GM19023 (cell line): ENCODE data around the gene NPRL2.

Experiments used
- ATAC-seq: cut with Tn5 transposase; IDR thresholded peaks from one replicate; pipeline ENCODE4 v1.9.1; 2021; ENCODE audit warnings: mild to moderate bottlenecking, moderate library complexity; ENCODE audit not compliant: unreplicated experiment

Gene NPRL2

DNA sequence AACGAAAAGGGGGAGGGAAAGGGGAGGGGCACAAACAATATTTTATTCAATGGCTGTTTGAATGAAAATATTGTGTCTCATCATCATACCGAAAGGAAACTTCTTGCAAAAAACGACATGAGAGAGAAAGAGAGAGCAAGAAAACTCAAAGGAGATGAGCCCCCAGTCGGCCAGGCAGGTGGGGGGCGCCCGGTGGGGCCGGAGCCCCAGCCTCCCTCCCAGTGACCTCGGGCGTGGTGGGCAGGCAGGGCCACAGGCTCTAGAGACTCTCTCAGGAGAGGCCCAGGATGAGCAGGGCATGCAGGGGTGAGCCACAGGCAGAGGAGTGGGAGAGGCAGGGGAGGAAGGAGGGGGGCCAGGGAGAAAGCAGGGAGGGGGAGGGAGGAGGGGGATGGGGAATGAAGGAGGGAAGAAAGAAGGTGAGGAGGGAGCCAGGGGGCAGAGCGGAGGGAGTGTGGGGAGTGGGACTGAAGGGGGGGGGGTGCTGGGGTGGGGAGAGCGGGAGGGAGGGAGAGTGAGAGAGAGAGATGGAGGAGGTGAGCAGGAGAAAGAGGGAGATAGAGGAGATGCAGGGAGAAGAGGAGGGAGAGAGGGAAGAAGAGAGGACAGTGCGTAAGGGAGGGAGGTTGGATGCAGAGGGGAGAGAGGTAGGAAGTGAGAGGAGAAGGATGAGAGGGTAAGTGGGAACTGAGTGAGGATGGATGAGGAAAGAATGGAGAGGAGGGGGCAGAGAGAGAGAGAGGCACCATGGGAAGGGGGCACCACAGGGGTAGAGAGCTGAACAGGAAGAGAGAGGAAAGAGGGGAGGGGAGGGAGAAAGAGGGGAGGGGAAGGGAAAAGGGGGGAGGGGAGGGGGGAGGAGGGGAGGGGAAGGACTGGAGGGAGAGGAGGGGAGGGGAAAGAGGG lies 22.8 kb upstream of the NPRL2 start:
- no peak for ATAC-seq

DNA sequence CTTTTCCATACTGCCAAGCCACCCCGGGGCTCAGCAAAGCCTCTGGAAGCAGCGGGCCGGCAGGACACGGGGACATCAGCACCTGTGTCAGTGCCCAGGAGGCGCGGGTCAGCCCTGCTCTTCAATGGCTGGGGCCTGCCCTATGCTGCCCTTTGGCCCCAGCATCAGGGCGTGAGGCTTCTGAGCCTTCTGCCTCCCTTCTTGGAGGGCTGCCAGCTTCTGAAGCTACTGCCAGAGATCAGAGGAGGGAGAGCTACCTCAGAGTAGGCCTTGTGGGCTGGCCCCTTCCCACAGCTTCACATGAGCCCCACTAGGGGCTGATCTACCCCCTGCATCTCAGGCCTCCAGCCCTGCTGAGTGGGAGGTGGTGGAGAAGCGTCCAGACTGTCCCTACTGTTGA lies 21.8 kb upstream of the NPRL2 start:
- no peak for ATAC-seq

DNA sequence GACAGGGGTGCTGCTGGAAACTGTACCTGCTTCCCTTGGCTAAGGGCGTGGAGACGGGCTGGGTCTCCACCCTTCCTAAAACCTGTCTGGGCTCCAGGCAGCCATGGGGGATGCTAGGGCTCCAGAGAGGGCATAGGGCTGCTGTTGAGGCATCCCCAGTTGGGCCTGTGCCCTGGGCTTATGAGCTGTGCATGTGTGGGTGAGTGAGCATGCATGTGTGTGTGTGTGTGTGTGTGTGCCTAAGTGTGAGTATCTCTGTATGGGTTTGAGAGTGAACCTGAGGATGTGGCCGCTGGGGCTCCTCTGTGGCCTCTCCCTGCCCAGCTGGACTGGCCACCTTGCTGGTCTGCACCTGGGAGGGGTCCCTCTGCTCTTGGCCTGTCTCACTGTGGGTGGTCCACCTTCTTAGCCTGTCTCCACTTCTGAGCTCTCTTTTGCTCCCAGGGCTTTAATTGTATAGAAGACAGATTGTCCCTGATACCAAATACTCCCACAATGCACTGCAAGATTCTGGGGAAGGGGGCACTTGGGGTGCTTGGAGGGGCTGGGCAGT lies 20.6 kb upstream of the NPRL2 start:
- no peak for ATAC-seq

DNA sequence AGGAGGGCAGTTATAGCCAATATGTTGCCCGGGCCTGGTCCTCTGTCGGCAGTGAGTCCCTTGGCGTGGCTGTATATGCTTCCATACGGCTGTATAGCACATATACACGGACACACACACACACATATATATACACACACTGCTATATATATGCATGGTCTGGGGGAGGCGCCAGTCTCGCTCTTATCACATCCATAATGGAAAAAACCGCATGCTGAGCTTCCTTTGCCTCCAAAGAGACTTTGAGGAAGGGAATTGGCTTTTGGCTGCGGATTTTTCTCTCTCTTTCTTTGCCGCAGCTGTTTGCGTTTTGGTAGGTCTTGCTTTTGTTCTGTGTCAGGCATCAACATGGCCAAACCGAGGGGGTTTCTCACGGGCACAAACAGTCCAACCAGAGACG lies 20.0 kb upstream of the NPRL2 start:
- no peak for ATAC-seq

DNA sequence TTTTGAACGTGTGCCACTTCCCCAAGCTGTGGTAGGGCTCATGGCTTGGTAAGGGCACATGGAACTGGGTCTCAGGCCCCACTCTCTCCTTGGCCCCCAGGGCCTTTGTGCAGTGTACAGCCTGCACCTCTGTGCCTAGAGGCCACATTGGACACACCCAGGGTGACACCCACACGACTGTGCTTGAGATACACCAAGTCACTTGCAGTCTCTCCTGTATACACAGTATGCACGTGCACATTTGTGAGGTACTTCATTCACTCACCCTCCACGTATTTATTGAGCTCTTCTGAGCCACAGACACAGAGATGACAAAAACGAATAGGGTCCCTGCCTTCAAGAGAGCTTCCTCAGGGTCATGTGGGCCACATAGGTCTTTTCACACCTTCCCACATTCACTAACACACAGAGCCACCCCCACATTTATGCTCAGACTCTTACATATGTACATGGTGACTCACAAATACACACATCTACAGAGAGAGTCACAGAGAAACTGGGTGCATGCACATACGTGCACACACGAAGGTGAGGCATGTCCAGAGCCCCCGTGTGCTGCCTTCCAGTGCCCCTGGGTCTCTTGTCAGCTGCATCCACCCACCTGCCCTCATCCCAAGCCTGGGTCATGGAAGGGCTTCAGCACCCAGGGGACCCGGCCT lies 18.6 kb upstream of the NPRL2 start:
- ATAC-seq, result no peak

DNA sequence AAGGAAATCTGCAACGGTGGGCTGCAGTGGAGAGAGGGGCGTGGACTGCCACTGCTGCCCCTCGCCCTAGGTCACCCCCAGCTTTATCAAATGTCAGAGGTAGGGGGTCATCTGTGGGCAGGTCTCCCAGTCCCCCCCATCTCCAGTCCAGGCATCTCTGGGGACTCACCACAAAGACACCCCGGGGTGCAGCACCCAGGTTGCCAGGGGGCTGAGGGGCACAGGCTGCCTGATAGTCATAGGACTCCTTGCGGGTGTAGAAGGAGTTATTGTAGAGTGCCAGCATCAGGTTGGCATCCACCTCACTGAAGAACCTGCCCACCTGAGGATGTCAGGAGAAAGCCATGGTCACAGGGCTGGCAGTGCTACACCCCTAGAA lies 15.3 kb upstream of the NPRL2 start:
- no peak for ATAC-seq

DNA sequence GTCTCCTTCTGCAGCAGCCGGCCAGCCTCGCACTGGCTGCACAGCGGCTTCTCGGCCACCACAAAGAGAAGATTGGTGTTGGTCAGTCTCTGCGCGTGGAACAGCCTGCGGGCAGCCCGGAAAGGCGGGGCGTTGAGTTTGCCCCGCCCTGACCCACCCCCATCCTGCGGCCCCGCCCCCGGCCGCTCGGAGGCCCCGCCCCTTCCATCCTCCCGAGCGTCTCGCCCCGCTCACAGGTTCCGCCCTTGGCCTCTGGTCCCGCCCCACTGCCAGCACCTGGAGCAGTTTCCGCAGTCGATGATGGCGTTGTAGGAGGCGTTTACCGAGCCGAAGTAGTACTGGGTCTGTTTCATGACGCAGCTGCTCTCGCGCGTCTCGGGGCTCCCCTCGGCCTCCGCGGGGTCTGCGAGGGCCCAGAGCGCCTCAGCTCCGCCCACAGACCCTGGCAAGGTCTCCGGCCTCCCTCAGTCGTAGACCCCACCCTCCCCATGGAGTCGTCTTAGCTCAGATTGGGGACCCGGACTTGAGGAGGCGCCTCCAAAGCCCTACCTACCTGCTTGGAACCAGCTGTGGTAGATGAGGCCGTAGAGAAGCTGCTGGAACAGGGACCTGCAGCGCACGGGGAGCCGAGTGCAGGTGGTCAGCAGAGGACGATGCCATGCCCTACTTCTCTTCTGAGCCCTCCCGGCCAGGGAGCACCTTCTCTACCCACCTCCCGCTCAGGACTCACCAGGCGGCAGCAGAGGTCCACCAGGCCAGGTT lies 14.7 kb upstream of the NPRL2 start:
- peak; percentile 92 for ATAC-seq

DNA sequence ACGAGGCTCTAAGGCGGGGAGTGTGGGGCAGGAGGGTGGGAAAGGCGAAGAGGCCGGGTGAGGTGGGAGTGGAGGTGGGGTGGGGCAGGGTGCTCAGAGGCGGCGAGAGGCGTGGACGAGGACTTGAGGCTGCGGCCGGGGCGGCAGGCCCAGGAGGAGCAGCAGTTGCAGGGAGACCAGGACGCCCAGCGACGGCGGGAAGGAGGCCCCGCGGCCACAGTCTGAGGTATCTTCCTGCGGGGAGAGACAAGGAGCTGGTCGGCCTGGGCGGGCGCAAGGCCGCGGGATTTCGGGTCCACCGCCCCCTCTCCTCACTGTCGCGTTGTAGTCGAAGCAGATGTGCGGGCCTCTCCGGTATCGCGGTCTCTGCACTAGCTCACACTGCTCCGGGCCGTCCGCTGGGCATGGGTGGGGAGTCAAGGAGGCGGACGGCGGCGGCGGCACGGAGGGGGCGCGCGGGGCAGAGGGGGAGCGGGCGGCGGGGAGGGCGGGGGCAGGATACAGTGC lies 14.1 kb upstream of the NPRL2 start:
- no peak for ATAC-seq

DNA sequence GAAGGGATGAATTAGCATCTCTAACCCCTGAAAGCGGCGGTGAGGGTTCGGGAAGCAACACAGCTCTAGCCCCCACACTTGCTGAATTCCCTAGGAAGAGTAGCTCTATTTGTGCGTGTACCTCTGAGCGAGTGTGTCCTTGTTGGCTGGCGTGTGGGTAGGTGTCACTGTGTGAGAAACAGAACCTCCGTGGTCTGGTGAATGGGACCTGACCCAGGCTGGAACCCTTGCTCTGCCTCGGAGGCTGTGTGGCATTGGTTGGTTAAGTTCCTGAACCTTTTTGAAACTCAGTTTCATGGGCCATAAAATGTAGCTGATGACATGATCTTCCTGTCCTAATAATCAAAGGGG lies 9.2 kb upstream of the NPRL2 start:
- peak; percentile 18 for ATAC-seq

DNA sequence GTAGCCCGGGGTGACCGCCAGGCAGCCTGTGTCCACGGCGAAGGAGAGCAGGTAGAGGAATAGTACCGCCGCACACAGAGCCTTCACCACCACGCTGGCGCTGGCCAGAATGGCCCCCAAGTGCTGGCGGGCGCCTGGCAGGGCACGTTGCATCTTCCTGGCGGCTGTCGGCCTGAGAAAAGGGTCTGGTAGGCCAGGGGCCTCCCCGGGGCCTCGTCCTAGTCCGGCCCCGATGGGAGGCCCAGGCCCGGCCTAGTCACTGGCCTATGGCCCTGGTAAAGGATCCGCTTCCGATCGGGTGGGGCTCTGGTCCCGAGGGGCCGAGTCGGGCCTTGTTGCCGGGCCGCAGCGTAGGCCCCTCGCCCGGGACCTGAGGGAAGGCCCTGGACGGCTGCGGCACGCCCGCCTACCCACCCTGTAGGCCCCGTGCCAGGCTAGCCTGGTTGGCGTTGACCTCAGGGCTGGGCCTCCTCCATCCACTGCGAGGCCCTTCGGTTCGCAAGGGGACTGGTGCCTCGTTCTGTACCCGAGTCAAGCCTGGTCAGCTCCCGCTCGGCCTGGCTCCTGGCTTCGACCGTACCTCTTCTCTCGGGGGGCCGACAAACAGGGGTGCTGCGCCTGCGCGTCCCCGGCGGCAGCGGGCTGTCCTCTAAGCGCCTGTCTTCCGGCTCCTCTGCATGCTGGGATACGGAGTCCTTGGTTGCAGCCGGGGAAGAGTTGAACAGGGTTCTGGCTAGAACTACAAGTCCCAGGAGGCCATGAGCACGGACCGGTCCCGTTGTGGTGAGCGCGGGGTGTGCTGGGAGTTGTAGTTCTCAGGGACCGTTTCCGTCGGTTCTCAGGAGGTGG lies 8.6 kb upstream of the NPRL2 start, which contains the start of gene TMEM115:
TMEM115 (minus strand) TSS at position 611 of the 849 bp plus-strand sequence; CDS start at position 153, 458 bp downstream.
- peak; percentile 99 for ATAC-seq

DNA sequence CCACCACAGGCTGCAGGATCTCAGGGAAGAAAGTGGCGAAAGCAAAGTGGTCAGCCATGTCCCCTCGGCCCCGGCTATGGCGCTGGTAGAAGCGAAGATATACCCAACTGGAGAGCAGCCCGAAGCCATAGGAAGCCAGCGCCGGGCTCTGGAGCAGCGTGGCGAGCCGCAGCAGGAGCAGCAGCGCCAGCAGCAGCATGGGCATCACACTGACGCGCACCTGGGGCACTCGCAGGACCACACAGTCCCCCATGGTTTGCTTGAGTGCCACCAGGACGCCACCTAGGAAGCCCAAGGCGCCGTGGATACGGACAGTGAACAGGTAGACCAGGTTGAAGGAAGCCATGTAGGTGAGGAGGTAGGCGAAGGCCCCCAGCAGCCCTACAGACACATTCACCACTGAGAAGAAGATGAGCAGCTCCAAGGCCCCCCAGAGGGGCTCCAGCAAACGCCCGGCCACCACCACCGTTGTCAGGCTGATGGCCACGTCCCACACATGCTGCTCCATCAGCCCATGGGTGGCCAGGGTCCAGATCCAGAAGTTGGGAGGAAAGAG lies 7.9 kb upstream of the NPRL2 start:
- ATAC-seq, result no peak

DNA sequence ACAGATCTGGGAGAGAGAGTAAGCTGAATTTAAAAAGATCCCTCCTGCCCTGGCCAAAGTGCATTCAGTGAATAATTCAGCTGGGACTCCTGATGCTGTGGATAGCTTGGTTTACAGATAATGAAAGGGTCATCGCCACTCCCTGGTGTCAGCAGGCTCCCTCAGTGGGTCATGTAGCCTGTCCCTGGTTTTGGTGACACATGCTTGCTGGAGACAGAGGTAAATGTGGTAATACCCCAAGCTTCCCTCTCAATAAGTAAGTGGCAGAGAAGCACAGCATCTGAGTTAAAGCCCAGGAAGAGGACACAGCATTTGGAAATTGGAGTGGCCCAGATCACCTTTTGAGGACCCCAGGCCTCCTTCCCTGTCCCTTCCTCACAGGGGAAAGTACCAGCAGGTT lies 6.9 kb upstream of the NPRL2 start:
- ATAC-seq, result no peak

DNA sequence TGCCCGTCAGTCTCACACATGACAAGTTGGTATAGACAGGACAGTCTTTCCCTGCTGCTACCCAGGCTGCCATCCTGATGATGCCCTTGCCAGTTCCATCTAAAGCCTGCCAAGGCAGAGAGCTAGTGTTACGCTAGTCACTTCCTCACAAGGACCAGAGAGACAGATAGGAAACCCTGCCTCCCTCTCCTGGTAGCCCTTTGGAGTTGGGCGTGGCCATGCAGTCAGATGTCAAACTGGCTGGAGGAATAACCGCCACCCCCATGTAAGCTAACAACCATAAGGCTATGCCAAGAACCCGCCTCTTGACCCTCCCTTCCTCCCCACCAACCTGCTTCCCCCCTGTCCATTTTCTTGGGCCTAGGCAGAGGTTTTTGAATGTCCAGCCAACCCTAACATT lies 6.0 kb upstream of the NPRL2 start:
- ATAC-seq, result no peak

DNA sequence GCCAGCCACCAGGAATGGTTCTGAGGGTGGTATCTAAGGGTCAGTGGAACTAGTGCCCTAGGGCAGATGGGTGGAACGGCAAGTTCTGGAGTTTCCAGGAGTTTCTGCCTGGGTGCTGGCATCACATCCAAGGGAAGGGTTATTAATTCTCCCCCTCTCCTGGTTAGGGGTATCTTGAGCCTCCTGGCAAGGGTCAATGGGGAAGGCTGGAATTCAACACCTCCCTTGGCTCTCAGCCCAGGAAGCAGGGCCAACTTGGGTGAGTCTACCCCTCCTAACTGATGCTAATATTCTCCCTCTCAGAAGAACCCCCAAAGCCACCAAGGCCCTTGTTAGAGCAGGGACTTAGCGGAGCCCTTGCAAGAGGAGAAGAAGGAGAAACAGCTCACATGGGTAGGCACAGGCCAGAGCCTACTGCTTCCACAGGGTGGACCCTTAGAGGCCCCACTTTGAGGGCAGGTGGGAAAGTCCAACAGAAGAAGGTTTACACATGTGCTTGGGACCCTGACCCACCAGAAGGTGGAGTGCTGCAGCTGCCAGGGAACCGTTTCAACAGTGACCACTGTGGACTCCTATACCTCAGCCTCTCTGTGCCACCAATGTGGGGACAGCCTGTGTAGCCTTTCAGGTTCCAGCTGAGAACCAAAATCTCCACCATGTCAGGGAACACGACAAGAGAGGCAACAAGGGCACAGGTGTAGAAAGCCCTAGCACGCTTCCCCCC lies 5.4 kb upstream of the NPRL2 start:
- ATAC-seq, result no peak

DNA sequence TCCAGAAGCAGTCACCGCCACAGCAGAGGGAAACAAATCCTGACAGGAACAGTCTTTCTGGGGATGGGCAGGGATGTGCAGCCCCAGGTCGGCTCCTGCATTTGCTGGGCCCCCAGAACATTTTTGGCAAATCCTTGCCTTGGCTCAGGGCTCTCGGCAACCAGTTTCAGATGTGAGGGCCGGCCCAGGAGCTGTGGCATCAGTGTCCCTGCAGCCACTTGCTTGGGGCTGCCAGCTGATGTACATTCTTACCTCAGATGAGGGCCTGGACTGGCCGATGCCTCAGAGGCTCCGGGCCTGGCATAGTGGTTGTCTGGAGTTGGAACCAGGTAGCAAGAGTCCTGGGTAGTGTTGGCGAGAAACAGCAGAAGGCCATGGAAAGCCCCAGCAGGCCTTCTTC lies 4.3 kb upstream of the NPRL2 start:
- ATAC-seq, result no peak

DNA sequence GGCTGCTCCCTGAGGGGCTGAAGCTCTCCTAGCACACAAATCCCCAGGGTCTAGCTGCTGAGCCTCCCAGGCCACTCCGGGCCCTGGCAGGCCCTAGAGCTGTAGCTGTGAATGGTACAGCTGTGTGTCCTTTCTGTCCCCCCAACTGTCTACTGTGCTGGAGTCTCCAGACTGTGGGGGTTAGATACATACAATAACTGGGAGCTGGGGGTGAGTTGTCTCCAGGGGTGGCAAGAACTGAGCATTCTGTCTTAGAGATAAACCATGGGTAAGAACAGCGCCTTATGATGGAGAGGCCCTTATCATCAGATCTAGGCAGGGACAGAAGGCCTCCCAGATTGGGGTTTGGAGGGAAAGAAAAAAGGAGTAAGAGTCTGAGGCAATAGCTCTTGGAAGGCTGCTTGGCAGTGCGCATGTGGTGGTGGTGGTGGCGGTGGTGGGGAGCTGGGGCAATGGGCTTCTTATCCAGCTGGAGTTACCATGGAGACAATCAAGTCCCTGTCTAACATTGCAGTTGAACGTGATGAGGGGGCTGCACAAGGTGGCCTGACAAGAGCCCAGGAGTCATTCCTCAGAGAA lies 3.7 kb upstream of the NPRL2 start:
- ATAC-seq, result no peak

DNA sequence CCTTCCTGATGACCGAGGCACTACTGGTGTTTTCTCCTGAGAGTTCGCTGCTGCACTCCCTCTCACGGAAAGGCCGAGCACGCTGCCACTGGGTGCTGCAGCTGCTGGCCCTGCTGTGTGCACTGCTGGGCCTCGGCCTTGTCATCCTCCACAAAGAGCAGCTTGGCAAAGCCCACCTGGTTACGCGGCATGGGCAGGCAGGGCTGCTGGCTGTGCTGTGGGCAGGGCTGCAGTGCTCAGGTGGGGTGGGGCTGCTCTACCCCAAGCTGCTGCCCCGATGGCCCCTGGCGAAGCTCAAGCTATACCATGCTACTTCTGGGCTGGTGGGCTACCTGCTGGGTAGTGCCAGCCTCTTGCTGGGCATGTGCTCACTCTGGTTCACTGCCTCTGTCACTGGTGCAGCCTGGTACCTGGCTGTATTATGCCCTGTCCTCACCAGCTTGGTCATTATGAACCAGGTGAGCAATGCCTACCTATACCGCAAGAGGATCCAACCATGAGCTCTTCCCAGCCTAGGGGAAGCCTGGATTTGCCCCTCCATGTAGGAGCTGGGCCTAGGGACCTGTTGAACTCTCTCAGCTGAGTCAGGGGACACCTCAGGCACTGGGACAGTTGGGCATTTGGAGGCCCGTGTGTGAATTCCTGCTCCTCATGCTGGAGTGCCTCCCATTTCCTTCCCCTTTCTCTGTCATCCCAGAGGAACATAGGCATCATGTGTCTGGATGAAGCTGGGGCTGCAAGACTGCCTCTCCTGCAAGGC lies 2.9 kb upstream of the NPRL2 start:
- ATAC-seq, result no peak

DNA sequence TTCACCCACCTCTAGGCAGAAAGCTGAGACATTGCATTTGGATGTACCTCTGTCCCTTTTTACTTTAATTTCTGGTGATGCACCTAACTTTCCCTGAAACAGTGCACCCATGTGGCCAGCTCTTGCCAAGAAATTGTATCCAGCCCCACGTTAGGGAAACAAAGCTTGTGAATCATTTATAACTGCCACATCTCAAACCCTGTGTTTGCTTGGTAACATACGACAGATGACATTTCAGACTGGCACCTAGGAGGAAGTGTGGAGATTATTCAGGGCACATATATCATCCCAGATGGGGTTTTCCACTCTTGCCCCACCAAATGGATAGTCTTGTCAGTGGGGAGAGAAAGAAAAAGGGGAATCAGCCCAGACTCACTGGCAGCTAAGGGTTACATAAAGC lies 2.2 kb upstream of the NPRL2 start:
- no peak for ATAC-seq
